Neuron (in vitro differentiated cells): ENCODE measurements around the gene HECW1.

ENCODE experiments used
- H2AFZ ChIP-seq: one replicate; pipeline ENCODE4 v1.6.1; 2013; ENCODE audit warnings: low read depth, mild to moderate bottlenecking, inconsistent platforms, low read length, moderate library complexity
- H3K27me3 ChIP-seq: one replicate; pipeline ENCODE4 v1.6.1; 2013; ENCODE audit warnings: low read length; ENCODE audit not compliant: insufficient read depth
- H3K36me3 ChIP-seq: one replicate; pipeline ENCODE4 v1.6.1; 2013; ENCODE audit warnings: low read length; ENCODE audit not compliant: insufficient read depth
- H3K4me1 ChIP-seq: one replicate; pipeline ENCODE4 v1.6.1; 2013; ENCODE audit warnings: low read length; ENCODE audit not compliant: insufficient read depth
- H3K4me3 ChIP-seq: 2 replicates; pipeline ENCODE4 v1.5.1; 2013; ENCODE audit warnings: mild to moderate bottlenecking, low read length, moderate library complexity
- H3K9me3 ChIP-seq: one replicate; pipeline ENCODE4 v1.6.1; 2013; ENCODE audit warnings: low read length

Gene HECW1

DNA sequence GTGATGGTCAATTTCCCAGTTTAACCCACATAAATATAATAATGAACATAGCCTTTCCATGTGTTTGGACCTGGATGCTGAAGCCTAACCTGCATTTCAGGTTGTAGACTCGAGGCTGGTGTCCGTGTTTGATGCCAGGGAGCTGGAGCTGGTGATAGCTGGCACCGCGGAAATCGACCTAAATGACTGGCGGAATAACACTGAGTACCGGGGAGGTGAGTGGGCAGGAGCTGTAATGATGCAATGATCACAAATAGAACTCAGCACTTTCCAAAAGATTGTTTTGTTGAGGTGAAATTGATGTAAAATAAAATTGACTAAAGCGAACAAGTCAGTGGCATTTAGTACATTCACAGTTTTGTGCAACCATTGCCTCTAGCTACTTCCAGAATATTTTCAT, 439.7 kb downstream of the HECW1 start:
- Histone ChIP-seq H3K36me3 (no peaks in the 10 kb centered on the region), H3K27me3 (no peaks in the 10 kb centered on the region), H3K4me1 (no peaks in the 10 kb centered on the region), H3K4me3 (no peak overlapping the region), H3K9me3 (no peaks in the 10 kb centered on the region), H2AFZ (no peak overlapping the region)

DNA sequence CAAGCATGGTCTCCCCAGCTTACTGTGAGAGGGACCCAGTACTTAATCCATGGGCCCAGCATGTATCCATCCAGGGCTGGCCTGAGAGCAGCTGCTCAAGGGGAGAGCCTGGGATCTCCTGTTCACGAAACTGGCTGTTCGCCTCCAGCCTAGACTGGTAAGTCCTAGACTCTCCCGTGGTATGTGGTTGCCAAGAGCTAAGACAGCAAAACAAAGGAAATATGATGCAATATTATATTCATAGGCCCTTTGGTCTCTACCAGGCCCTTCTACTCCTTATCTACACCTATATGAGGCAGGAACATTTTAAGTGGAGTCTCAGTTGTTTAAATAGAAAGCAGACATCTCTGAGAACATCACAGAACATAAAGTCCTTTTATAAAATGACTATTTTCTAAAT, 441.6 kb downstream of the HECW1 start:
- Histone ChIP-seq H3K4me3 (no peak overlapping the region), H2AFZ (no peak overlapping the region), H3K27me3 (no peaks in the 10 kb centered on the region), H3K36me3 (no peaks in the 10 kb centered on the region), H3K4me1 (no peaks in the 10 kb centered on the region), H3K9me3 (no peaks in the 10 kb centered on the region)

DNA sequence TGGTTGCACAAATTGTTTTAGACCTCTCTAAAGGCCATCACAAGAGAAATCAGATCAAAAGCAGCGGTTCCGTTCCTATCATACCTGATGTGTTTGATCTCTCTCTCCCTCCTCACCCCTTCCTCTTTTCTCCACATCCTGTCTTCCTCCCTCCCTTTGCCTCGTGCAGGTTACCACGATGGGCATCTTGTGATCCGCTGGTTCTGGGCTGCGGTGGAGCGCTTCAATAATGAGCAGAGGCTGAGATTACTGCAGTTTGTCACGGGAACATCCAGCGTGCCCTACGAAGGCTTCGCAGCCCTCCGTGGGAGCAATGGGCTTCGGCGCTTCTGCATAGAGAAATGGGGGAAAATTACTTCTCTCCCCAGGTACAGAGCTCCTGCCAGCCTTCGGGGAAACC, 442.0 kb downstream of the HECW1 start:
- Histone ChIP-seq H3K4me3 (no peak overlapping the region), H2AFZ (no peak overlapping the region), H3K4me1 (no peaks in the 10 kb centered on the region), H3K36me3 (no peaks in the 10 kb centered on the region), H3K9me3 (no peaks in the 10 kb centered on the region), H3K27me3 (no peaks in the 10 kb centered on the region)

DNA sequence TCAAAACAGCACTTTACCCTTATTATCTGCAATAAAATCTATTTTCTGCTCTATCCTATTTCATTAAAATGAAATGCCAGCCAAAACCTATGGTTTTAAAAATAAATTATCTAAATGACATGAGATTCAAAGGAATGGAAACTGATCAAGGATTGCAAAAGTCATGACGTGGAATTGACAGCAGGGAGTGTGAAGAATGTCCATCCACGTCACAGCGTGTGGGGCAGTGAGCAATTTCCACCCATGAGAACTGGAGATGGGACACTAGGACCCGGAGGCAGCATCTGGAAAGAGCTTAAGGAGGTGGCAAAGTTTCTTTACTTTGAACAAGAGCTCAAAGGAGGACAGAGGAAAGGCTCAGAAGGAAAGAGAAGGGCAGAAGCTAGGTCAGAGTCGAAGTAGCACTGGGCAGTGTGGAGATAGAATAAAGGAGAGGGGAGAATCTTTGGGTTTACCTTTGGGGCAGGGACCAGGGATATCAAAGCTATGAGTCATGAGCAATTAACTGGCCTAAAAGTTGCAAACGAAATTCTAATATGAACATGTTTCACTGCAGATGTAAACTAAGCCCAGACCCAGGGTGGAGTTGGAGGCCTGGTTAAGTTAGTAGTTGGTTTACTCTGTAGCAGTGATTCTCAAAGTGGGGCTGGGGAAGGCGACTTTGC, 445.5 kb downstream of the HECW1 start:
- Histone ChIP-seq H3K36me3 (no peaks in the 10 kb centered on the region), H3K4me1 (no peaks in the 10 kb centered on the region), H2AFZ (no peak overlapping the region), H3K9me3 (no peaks in the 10 kb centered on the region), H3K4me3 (no peak overlapping the region), H3K27me3 (no peaks in the 10 kb centered on the region)

DNA sequence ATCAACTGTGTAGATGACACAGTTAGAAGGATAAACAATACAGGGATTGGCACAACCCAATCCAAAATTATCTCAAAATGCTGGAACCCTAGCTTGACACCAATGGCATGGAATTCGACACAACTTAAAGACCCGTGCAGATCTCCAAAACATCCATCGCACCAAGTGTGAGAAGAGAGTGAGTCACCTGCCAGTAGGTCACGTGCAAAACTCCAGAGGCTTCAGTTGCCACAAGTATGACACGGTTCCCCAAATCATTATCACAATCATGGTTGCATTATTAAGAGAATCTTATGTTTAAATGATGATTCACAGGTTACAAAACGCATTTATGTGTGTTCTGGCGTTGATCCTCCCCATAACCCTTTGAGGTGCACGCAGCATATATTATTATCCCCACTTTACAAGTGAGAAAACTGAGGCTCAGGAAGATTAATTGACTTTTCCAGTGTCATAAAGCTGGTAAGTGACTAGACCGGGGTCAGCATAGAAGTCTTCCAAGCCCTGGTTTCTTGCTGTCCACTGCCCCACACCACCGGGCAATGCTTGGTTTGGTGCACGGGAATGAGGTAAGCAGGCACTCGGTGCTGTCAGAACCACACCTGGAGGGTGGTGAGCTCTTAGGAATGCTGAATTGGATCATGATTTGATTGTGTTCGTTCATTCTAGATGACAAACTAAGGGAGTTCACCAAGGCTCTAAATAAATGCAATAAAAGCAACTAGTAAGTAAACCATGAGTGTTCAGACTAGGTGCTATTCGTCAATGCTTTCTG, 446.9 kb downstream of the HECW1 start:
- no peaks in the 10 kb centered on the region for H3K27me3 ChIP-seq
- no peak overlapping the region for H2AFZ ChIP-seq
- H3K4me1 ChIP-seq: no peaks in the 10 kb centered on the region
- H3K36me3 ChIP-seq: no peaks in the 10 kb centered on the region
- no peaks in the 10 kb centered on the region for H3K9me3 ChIP-seq
- no peak overlapping the region for H3K4me3 ChIP-seq

DNA sequence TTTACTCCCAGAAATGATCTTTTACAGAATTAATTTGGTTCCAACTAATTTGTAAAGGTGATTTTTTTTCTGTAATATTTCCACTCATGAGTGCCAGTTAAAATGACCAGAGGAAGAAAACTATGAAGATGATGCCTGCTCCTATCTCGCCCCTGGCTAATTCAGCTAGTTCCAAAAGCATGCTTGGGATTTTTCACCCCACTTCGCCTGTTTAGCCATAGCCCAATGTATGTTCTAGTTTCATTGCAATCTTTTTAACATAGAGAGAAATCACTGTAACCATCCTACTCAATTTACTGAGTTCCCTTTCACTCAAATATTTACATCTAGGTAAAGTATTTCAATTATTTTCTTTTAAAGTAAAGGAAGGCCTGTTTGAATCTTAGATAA, 447.5 kb downstream of the HECW1 start:
- Histone ChIP-seq H3K4me3 (no peak overlapping the region), H3K27me3 (no peaks in the 10 kb centered on the region)

DNA sequence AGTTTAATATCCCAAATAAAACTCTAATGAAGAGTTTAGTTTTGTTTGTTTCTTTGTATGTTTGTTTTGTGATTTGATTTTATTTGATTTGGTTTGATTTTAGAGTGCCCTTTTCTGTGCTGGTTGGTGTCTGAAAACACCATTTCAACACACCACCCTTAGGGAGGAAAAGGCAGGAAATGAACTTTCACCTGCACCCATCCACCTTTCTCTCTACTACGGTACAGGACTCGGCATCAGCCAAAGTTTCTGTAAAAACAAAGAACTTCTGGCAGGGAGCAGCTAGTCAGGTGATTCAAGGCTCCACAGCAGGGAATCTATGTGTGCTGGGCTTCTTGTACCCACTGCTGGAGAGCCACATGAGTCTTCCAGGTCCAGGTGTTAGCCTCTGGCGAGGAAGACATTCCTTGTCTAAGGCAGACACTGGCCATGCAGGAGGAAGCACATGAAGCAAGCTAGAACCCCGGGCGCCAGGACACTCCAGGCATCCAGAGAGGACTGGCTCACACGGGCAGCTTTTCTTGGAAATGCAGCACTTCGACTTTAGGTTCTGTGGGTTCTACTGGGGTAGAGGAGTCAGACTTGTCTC, 448.4 kb downstream of the HECW1 start:
- no peaks in the 10 kb centered on the region for H3K4me1 ChIP-seq
- no peaks in the 10 kb centered on the region for H3K36me3 ChIP-seq
- no peaks in the 10 kb centered on the region for H3K27me3 ChIP-seq
- no peak overlapping the region for H3K4me3 ChIP-seq
- no peaks in the 10 kb centered on the region for H3K9me3 ChIP-seq
- H2AFZ ChIP-seq: no peak overlapping the region

More for the DNA sequence above, 447.5 kb downstream of the HECW1 start:
- no peak overlapping the region for H2AFZ ChIP-seq
- H3K36me3 ChIP-seq: no peaks in the 10 kb centered on the region
- H3K4me1 ChIP-seq: no peaks in the 10 kb centered on the region
- no peaks in the 10 kb centered on the region for H3K9me3 ChIP-seq

DNA sequence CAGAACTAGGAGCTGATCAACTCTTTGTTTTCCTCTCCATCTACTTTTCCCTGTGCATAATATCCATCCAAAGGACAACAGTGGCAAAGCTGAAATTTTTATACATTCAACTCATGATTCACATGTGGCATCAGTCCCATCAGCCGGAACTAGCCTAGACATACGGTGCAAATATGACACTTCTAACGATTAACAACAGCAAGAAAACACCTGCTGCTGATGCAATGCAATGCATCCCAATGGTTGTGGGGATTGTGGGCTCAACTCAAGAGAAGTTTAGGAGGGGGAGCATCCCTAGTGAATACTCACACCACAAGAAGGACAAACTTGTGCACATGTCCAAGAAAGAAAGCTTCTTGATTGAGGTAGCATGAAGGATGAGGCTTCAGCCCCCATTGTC, 449.9 kb downstream of the HECW1 start:
- H3K4me3 ChIP-seq: no peak overlapping the region
- H3K36me3 ChIP-seq: no peaks in the 10 kb centered on the region
- H2AFZ ChIP-seq: no peak overlapping the region
- H3K9me3 ChIP-seq: no peaks in the 10 kb centered on the region
- H3K4me1 ChIP-seq: no peaks in the 10 kb centered on the region
- no peaks in the 10 kb centered on the region for H3K27me3 ChIP-seq

DNA sequence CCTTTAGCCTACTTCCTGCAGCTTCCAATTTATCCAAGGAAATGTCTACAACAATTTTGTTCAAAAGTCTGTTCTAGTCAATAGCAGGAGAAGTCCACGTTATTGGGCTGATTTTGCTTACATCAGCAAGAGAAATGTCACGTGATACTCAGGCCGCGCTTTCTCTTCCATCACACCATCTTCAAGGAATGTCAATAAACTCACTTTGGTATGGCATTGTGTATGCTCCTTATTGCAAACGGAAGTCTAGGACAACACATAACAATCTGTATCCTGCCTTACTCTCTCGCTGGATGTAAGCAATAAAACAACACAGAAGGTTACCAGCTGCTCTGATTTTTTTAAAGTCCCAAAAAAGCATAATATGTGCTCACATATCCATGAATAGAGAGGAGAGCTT, 453.3 kb downstream of the HECW1 start:
- no peak overlapping the region for H2AFZ ChIP-seq
- H3K9me3 ChIP-seq: no peaks in the 10 kb centered on the region
- H3K4me3 ChIP-seq: no peak overlapping the region
- H3K36me3 ChIP-seq: no peaks in the 10 kb centered on the region
- peaks cover 3% of the 10 kb centered on the region for H3K4me1 ChIP-seq
- no peaks in the 10 kb centered on the region for H3K27me3 ChIP-seq

DNA sequence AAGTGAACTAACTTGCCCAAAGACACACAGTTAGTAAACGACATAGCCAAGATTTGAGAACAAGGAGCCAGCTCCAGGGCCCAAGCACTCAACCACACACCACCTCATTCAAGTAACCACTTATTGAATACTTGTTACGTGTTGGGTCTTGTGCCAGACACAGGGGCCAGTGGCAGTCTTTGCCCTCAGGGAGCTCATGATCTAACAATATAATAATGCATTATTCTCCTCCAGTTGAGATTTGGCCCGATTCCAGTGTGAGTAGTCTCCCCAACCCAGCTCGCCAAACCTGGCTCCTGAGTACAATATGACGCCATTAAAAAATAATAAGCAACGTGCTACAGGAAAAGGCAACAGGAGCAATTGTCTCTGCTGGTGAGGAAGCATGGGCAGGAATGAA, 456.1 kb downstream of the HECW1 start:
- Histone ChIP-seq H3K4me1 (peaks cover 3% of the 10 kb centered on the region), H2AFZ (no peak overlapping the region), H3K36me3 (no peaks in the 10 kb centered on the region), H3K27me3 (no peaks in the 10 kb centered on the region), H3K4me3 (no peak overlapping the region), H3K9me3 (no peaks in the 10 kb centered on the region)

DNA sequence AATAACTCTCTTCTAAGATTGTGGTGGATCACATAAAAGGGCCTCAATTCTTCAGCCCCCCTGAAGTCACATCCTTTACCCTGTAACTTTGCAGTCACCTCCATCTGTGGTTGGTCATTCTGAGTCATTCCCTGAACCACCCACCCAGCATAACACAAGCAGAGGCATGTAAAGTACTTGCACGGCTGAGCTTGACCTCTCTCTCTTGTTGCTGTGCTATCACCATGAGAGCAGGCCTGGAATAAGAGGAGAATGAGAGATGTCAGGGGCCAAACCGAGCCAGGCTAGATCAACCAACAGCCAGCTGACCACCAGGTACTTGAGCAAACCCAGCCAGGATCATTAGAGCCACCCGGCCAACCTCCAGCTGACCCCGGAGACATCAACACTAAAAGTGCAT, 457.0 kb downstream of the HECW1 start:
- Histone ChIP-seq H3K4me1 (peaks cover 3% of the 10 kb centered on the region), H3K36me3 (no peaks in the 10 kb centered on the region), H3K9me3 (no peaks in the 10 kb centered on the region), H3K27me3 (no peaks in the 10 kb centered on the region), H3K4me3 (no peak overlapping the region), H2AFZ (peak overlapping the region; percentile 8)

DNA sequence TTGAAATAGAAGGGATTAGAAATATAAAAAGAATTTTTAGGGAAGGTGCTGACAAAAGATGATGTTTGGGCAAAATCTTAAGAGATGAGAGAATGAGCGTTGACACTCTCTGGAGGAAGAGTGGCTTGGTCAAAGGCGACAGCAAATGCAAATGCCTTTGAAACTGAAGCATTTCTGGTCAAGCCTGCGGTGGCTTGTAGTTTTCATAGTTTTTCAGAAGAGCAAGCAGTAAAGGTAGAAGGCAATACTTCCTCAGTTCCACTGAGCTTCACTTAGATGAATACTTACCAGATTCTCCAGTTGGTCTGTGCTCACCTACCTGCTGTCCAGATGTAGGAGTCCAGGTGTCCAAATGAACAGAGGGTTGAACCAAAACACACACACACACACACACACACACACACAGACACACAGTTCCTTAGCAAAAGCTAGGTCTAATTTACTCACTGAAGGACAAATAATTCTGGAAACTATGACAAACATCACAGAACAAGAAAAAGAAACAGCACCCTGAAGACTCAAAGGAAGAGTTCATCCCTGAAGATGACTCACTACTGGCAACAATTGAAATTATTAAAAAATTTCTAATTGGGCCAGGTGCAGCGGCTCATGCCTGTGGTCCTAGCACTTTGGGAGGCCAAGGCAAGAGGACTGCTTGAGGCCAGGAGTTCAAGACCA, 458.4 kb downstream of the HECW1 start:
- Histone ChIP-seq H3K9me3 (no peaks in the 10 kb centered on the region), H3K4me1 (peaks cover 3% of the 10 kb centered on the region), H2AFZ (no peak overlapping the region), H3K27me3 (no peaks in the 10 kb centered on the region), H3K36me3 (no peaks in the 10 kb centered on the region), H3K4me3 (no peak overlapping the region)

DNA sequence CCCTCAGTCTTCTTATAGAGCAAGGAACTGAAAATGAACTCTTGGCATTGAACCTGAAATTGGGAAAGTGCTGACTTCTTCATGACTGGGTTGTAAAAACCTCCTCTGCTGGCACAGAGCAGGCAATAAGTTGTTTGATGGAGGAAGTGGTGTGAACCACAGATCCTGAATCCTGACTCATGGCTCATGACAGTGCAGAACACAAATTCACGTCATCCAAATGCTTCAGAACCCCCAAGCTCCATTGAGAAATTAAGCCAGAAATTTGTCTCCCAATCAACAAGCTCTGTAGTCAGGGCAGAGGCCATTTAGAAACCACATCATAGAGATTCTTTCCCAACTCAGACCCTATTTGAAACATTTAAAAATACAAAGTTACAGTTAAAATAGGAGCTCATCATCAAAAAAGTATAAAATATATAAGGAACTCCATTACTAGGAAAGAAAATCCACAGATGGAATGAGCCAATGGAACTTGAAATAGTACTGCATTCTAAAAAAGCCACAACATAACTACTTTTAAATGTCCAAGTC, 460.1 kb downstream of the HECW1 start:
- Histone ChIP-seq H2AFZ (no peak overlapping the region), H3K9me3 (no peaks in the 10 kb centered on the region), H3K27me3 (no peaks in the 10 kb centered on the region), H3K4me3 (no peak overlapping the region), H3K4me1 (peaks cover 7% of the 10 kb centered on the region), H3K36me3 (no peaks in the 10 kb centered on the region)
